K562 (cell line): ENCODE data around the gene DNAH9. TPM values are rescaled to one million over a fixed set of nuclear protein-coding genes. Genes with fewer than 3 reads are reported as not detected.

Experiments
- ATAC-seq: fragments of 200-7000 bp; cut with Tn5 transposase; 3 replicates; pipeline ENCODE4 v1.9.1; 2020; ENCODE audit warnings: moderate library complexity
- BruUV-seq: library from RNA; stranded (reverse); fragments of 400-500 nt; replicated peaks from 2 replicates; lab custom pipeline; 2021; lab: Mats Ljungman, UMichigan
- CTCF ChIA-PET: fragments of 300-600 bp; formaldehyde crosslinking; extraction: SDS; loops from one replicate; lab custom pipeline; 2021; ENCODE audit warnings: low intra/inter-chr PET ratio; lab: Yijun Ruan, JAX
- POLR2A ChIA-PET: fragments of 300-600, 350-650 bp; sonication (Branson Sonifier 250); formaldehyde crosslinking; extraction: SDS; loops from one replicate; lab custom pipeline; 2021; ENCODE audit warnings: antibody characterized with exemption, inconsistent platforms; lab: Yijun Ruan, JAX
- DNase-seq, 4 experiments: peaks; one replicate each; pipeline versions ENCODE4 v3.0.0 to v3.0.0-alpha.2; 2011 to 2018; ENCODE audit warnings: low spot score in 3 of 4, mixed read lengths in 3 of 4; ENCODE audit errors: extremely low read depth in 1 of 4
- FAIRE-seq: peaks from 2 replicates; lab custom pipeline; 2011; peaks lifted over from hg19 to GRCh38; lab: Jason Lieb, UNC
- H2AFZ ChIP-seq: 2 replicates; pipeline ENCODE4 v1.6.0; 2011; ENCODE audit warnings: low read depth, low read length, control low read depth, inconsistent platforms
- H3K27ac ChIP-seq: fragments of 200-600 bp; 3 replicates; pipeline ENCODE4 v1.8.0; 2011; ENCODE audit warnings: low read depth, mild to moderate bottlenecking, control low read depth, inconsistent platforms, low read length, moderate library complexity, mixed read lengths; ENCODE audit errors: extremely low read depth
- H3K27me3 ChIP-seq, 2 experiments: fragments of 300-600 bp in 1 of 2; 2 replicates in 1 of 2; 3 replicates in 1 of 2; pipeline versions ENCODE4 v1.6.0 to v1.8.0; 2011; ENCODE audit warnings: inconsistent platforms in 2 of 2, low read length in 2 of 2, mild to moderate bottlenecking in 1 of 2, mixed read lengths in 1 of 2, moderate library complexity in 1 of 2; ENCODE audit not compliant: control insufficient read depth in 2 of 2, insufficient read depth in 2 of 2
- H3K36me3 ChIP-seq: fragments of 300-600 bp; 3 replicates; pipeline ENCODE4 v1.8.0; 2011; ENCODE audit warnings: mild to moderate bottlenecking, low read length, inconsistent platforms; ENCODE audit not compliant: control insufficient read depth, insufficient read depth
- H3K4me1 ChIP-seq, 2 experiments: fragments of 200-600 bp in 1 of 2; replicated peaks in 1 of 2; 2 replicates in 1 of 2; 3 replicates in 1 of 2; pipeline versions ENCODE4 v1.5.1 to v1.8.0; 2011; ENCODE audit warnings: inconsistent platforms in 2 of 2, low read length in 2 of 2, mild to moderate bottlenecking in 1 of 2, mixed read lengths in 1 of 2, moderate library complexity in 1 of 2; ENCODE audit not compliant: control insufficient read depth in 2 of 2, insufficient read depth in 2 of 2
- H3K4me2 ChIP-seq: 2 replicates; pipeline ENCODE4 v1.6.1; 2011; ENCODE audit warnings: low read length, control low read depth, inconsistent platforms, mixed read lengths; ENCODE audit not compliant: insufficient read depth
- H3K4me3 ChIP-seq: fragments of 200-600 bp; sonication (generic), shearing (Covaris generic); 2 replicates; pipeline ENCODE4 v1.5.1; 2016; ENCODE audit warnings: control low read depth, inconsistent platforms
- H3K79me2 ChIP-seq: fragments of 200-600 bp; 3 replicates; pipeline ENCODE4 v1.8.0; 2011; ENCODE audit warnings: low read length, inconsistent platforms; ENCODE audit not compliant: control insufficient read depth, insufficient read depth
- H3K9ac ChIP-seq, 2 experiments: 2 replicates each; pipeline versions ENCODE4 v1.6.0 to v1.6.1; 2011; ENCODE audit warnings: low read depth in 2 of 2, low read length in 2 of 2, control low read depth in 1 of 2, inconsistent platforms in 1 of 2, mild to moderate bottlenecking in 1 of 2, mixed read lengths in 1 of 2; ENCODE audit not compliant: insufficient read depth in 1 of 2
- H3K9me1 ChIP-seq: one replicate; pipeline ENCODE4 v1.6.0; 2011; ENCODE audit warnings: inconsistent platforms, mild to moderate bottlenecking, low read length, moderate library complexity; ENCODE audit not compliant: control insufficient read depth, insufficient read depth
- H3K9me3 ChIP-seq: replicated peaks from 2 replicates; pipeline ENCODE4 v1.5.1; 2011; ENCODE audit warnings: low read depth, low read length, inconsistent platforms; ENCODE audit not compliant: control insufficient read depth, insufficient read depth
- H4K20me1 ChIP-seq: replicated peaks from 2 replicates; pipeline ENCODE4 v1.6.1; 2011; ENCODE audit warnings: low read length, inconsistent platforms, mixed read lengths; ENCODE audit not compliant: control insufficient read depth, insufficient read depth
- FOXP1 ChIP-seq: sonication (generic); formaldehyde crosslinking; IDR thresholded peaks from 2 replicates; pipeline ENCODE4 v1.8.0; 2022; ENCODE audit warnings: mild to moderate bottlenecking, missing genetic modification reagents
- L3MBTL2 ChIP-seq: fragments of 450-650 bp; IDR thresholded peaks from 2 replicates; pipeline ENCODE4 v1.6.1; 2016; ENCODE audit warnings: mild to moderate bottlenecking, moderate library complexity
- PTTG1 ChIP-seq: fragments of 450-650 bp; IDR thresholded peaks from 2 replicates; pipeline ENCODE4 v1.6.1; 2016; ENCODE audit warnings: low read depth, mild to moderate bottlenecking, missing genetic modification characterization, missing compliant biosample characterization
- SP1 ChIP-seq: sonication (generic); formaldehyde crosslinking; IDR thresholded peaks from 2 replicates; pipeline ENCODE4 v1.8.1; 2022; ENCODE audit warnings: mild to moderate bottlenecking, missing genetic modification reagents
- ZNF143 ChIP-seq: sonication (generic); formaldehyde crosslinking; IDR thresholded peaks from 2 replicates; pipeline ENCODE4 v1.9.0; 2022; ENCODE audit warnings: mild to moderate bottlenecking, missing genetic modification reagents
- ZNF224 ChIP-seq: sonication (generic); formaldehyde crosslinking; IDR thresholded peaks from 2 replicates; pipeline ENCODE4 v1.8.0; 2022; ENCODE audit warnings: mild to moderate bottlenecking, missing genetic modification reagents
- ZNF24 ChIP-seq: fragments of 450-650 bp; IDR thresholded peaks from 2 replicates; pipeline ENCODE4 v1.6.1; 2016
- ZNF696 ChIP-seq: fragments of 250-450 bp; sonication (Bioruptor Pico); conservative IDR thresholded peaks from 2 replicates; pipeline ENCODE4 v1.4.0; 2020; ENCODE audit warnings: mild to moderate bottlenecking, moderate library complexity
- ZNF77 ChIP-seq: fragments of 250-450 bp; sonication (Bioruptor Pico); IDR thresholded peaks from 2 replicates; pipeline ENCODE4 v1.5.0; 2020
- WGBS: fragments of 100-300 bp; shearing (Covaris generic); methylation state at CpG from one replicate; pipeline ENCODE4 v1.1.6; 2016; ENCODE audit warnings: low coverage, mixed read lengths; ENCODE audit not compliant: insufficient coverage; ENCODE audit errors: missing lambda C conversion rate; 5-methylcytosine and 5-hydroxymethylcytosine counted together
- in situ Hi-C: fragments of 300-500 bp; cut with MboI; formaldehyde crosslinking; loops from 4 replicates; pipeline ENCODE4 v1.15.0; 2018; ENCODE audit warnings: inconsistent platforms, mixed read lengths
- intact Hi-C: fragments of 100-400 bp; cut with micrococcal nuclease; formaldehyde crosslinking; loops from 2 replicates; pipeline ENCODE4 v1.14.2; 2022
- polyA plus RNA-seq, 8 experiments: library from polyadenylated mRNA; depleted of rRNA in 4 of 8; stranded (reverse) in 5 of 8; unstranded in 3 of 8; fragments of >200 nt; fragmentation: Nextera tagmentation in 2 of 8; fragmentation: Illumina TruSeq in 1 of 8; extraction: Ambion mirVana in 2 of 8; extraction: Trizol in 1 of 8; gene quantifications; 2 replicates each; pipeline versions ENCODE4 v1.2.1 to v1.2.3, GENCODE V29; 2011 to 2014; ENCODE audit warnings: inconsistent platforms in 1 of 8, missing spikeins in 1 of 8
- total RNA-seq, 7 experiments: library from RNA; depleted of rRNA in 6 of 7; stranded (reverse); fragments of >200 nt in 6 of 7; fragmentation: Illumina TruSeq in 2 of 7; extraction: Trizol in 2 of 7; gene quantifications; 2 replicates each; pipeline versions ENCODE4 v1.2.1 to v1.2.3, GENCODE V29; 2011 to 2021; ENCODE audit warnings: low replicate concordance in 1 of 7
- TF ChIP-seq, protein P1 (sequence below): fragments of 200-800 bp; sonication (Bioruptor generic); IDR thresholded peaks from 2 replicates; pipeline ENCODE4 v1.6.1; 2017; ENCODE audit warnings: missing genetic modification characterization, missing compliant biosample characterization

The DNAH9 gene
- total and polyA plus RNA-seq, 9 of the 15 experiments (the other 6 are each of a cell fraction or from before 2014, with no cell fraction given) = not detected

DNA sequence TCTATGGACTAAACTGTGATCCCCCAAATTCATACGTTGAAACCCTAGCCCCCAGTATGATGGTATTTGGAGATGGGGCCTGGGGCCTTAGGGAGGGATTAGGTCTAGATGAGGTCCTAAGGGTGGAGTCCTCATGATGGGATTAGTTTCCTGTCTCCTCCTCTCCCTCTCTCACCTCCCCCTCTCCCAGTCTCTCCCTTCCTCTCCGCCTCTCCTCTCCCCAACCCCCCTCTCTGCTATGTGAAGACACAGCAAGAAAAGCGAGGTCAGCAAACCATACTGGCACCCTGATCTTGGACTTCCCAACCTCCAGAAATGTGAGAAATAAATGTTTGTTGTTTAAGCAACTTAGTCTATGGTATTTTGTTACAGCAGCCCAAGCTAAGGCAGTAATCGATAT lies 383.6 kb downstream of the DNAH9 start:
- TF ChIP-seq ZNF24 = no peak
- TF ChIP-seq, protein P1, sequence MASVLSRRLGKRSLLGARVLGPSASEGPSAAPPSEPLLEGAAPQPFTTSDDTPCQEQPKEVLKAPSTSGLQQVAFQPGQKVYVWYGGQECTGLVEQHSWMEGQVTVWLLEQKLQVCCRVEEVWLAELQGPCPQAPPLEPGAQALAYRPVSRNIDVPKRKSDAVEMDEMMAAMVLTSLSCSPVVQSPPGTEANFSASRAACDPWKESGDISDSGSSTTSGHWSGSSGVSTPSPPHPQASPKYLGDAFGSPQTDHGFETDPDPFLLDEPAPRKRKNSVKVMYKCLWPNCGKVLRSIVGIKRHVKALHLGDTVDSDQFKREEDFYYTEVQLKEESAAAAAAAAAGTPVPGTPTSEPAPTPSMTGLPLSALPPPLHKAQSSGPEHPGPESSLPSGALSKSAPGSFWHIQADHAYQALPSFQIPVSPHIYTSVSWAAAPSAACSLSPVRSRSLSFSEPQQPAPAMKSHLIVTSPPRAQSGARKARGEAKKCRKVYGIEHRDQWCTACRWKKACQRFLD (CRISPR knock-in tag) = no peak
- no peak for TF ChIP-seq L3MBTL2
- TF ChIP-seq PTTG1 (tag) = no peak
- TF ChIP-seq ZNF77 (CRISPR knock-in tag) = no peak
- no peak for TF ChIP-seq FOXP1 (CRISPR knock-in tag)
- no peak for TF ChIP-seq ZNF143 (CRISPR knock-in tag)
- no peak for TF ChIP-seq ZNF696 (CRISPR knock-in tag)
- TF ChIP-seq ZNF224 (CRISPR knock-in tag) = no peak
- no peak for TF ChIP-seq SP1 (CRISPR knock-in tag)
- H3K27me3 ChIP-seq = no peaks in the 10 kb centered on the region
- no peaks in the 10 kb centered on the region for H3K9me1 ChIP-seq
- no peak overlapping the region for H3K9ac ChIP-seq
- no peak overlapping the region for H3K4me2 ChIP-seq
- in situ Hi-C loops = loop anchor here (25.0 kb wide), 1 partner anchor 1095 kb away; no protein-coding TSS in a partner anchor
- no peaks in the 10 kb centered on the region for H3K9me3 ChIP-seq
- ChIA-PET POLR2A (no interaction called here), CTCF (interaction anchor here (0.7 kb wide), 1 partner anchor 1126 kb away, joined by 3 read pairs; no protein-coding TSS in a partner anchor)
- no peaks in the 10 kb centered on the region for H3K4me1 ChIP-seq
- 57% methylated on average over 2 of the region's 4 CpGs for WGBS
- intact Hi-C loops = loop anchor here (10.0 kb wide), 1 partner anchor 87 kb away; no protein-coding TSS in a partner anchor
- no peaks in the 10 kb centered on the region for H3K79me2 ChIP-seq
- DNase-seq (no peak), FAIRE-seq (no peak), ATAC-seq (no peak)
- H3K4me3 ChIP-seq = no peak overlapping the region
- no peaks in the 10 kb centered on the region for H4K20me1 ChIP-seq
- H2AFZ ChIP-seq = no peak overlapping the region
- no peaks in the 10 kb centered on the region for H3K36me3 ChIP-seq
- no peak overlapping the region for H3K27ac ChIP-seq
- BruUV-seq = no TSS peak
